SU-DHL-6 (cell line): ENCODE results near the gene STK26.

ENCODE experiments used
- CTCF ChIP-seq: fragments of 200-600 bp; sonication (generic); IDR thresholded peaks from one replicate; pipeline ENCODE4 v1.5.1; 2017; ENCODE audit warnings: antibody characterized with exemption, mild to moderate bottlenecking, low read length, moderate library complexity; ENCODE audit not compliant: insufficient read depth, poor library complexity, severe bottlenecking
- EZH2phosphoT487 ChIP-seq: fragments of 200-600 bp; sonication (generic), shearing (Covaris generic); conservative IDR thresholded peaks from 2 replicates; pipeline ENCODE4 v1.6.1; 2018; ENCODE audit warnings: mild to moderate bottlenecking, antibody characterized with exemption, low read length, moderate library complexity, mixed read lengths

GRCh38 chrX:132045456-132045855 lies 22.4 kb downstream of the STK26 start:
- TF ChIP-seq CTCF, result no peak
- TF ChIP-seq EZH2phosphoT487, result no peak
